Measurements from ENCODE around the gene SNCA.

Gene SNCA

DNA sequence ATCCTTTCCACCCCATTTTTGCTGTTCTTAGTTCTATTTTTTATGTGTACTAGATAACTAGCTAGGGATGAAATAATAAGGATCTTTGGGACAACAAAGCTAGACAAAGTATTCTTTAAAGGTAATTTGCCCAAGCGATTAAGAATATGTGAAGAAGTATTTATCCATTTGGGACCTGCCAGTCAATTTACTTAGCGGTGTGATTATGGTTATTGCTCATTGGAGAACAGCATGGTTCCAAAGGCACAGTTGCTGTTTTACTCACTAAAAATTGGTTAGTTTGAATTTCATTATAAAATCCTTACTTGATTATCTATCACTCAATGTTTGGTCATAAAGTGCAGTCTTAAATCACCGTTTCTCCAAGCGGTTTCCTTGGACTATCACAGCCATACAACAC is 124.1 kb downstream of the SNCA start:
- DNase-seq (ENCODE audit: extremely low read depth in 1 of 2, low read depth in 1 of 2) = no peak

DNA sequence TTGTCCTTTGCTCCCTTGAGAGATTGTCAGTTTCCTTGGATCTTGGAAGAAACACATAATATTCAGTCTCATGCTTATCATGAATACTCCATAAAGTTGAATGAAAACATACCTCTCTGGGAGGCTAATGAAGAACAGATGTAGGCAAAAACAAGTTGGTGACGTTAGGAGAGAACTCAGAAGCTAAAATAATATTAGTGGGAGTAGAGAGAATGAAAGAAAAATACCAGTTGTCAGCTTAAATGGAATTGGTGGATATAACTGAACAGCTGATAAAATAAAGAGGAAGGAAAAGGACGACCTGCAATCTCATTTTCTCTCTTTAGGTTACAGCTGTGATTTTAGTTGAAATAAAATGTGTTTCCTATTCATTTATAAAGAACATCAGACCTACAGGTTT is 124.8 kb downstream of the SNCA start:
- no peak for DNase-seq (ENCODE audit: extremely low read depth in 1 of 2, low read depth in 1 of 2)

DNA sequence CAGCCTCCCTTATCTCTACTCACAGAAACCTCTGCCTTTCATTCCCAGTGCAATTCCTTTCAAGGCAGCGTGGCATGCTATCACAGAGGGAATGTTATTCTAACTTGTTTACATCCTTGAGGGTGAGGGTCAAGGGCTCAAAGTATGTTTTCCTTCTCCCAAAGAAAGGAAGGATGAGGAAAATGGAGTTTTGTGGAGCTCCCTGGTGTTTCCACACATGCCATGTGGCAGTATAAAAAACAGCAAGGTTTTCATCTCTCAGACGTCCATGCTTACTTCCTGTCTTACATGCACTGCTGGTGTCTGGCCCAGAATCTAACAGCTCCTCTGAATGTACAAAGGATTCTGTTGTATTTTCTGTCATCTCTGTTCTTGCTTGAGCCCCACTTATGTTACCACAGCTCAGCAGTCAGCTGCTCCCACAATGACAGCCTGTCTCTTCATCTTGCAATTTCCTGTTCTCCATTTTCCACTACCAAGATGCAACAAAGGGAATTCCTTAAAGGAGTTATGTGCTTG is 128.0 kb downstream of the SNCA start:
- DNase-seq (ENCODE audit: extremely low read depth in 1 of 2, low read depth in 1 of 2) = no peak

DNA sequence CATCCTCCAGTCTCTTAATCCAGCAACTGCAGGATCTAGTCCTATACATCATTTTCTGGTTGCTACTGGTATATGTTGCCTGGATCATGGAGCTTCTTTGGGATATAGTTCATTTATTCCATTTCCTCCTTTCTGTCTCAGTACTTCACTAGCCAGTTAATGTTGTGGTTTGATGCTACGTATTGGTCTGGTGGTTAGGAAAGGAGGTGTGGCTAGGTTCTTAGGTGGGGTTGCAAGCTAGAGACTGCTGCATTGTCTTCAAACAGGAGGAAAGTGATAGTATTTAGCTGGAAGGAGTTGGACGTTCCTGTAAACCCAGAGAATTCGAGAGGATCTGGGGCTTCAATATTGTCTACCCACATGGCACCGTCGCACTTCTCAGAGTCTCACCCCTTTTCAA is 129.5 kb downstream of the SNCA start:
- no peak for DNase-seq (ENCODE audit: extremely low read depth in 1 of 2, low read depth in 1 of 2)

DNA sequence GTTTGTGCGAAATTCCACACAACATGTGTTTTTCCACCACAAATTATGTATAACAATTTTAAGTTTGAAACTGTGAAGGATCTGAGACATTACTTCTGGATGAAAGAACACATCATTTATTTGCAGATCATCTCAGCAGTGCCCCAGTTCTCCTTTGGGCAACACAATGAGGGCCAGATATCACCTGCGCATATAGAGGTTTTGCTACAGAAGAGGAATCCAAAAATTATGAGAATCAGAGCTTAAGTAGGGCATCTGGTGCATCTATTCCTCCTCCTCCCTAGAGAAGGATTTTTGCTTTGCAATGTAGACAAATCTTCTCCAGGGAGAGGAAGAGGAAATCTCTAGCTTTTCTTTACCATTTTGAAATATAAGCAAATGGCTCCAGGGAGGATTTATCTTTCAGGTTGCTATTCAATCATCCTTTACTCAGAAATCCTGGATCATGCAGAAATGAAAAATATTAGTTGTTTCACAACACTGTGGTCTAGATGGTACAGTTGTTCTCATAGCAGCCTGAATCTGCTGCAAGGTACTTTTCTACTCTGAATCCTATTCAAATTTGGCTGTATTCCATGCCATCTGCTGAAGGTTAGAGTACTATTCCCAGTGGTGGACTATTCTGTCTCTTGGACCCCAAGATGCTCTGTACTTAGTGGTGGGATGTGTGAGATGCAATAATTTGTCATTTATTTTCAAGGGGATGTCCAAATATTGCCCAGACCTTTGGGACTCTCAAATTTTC is 132.1 kb downstream of the SNCA start:
- DNase-seq (ENCODE audit: extremely low read depth in 1 of 2, low read depth in 1 of 2) = no peak

DNA sequence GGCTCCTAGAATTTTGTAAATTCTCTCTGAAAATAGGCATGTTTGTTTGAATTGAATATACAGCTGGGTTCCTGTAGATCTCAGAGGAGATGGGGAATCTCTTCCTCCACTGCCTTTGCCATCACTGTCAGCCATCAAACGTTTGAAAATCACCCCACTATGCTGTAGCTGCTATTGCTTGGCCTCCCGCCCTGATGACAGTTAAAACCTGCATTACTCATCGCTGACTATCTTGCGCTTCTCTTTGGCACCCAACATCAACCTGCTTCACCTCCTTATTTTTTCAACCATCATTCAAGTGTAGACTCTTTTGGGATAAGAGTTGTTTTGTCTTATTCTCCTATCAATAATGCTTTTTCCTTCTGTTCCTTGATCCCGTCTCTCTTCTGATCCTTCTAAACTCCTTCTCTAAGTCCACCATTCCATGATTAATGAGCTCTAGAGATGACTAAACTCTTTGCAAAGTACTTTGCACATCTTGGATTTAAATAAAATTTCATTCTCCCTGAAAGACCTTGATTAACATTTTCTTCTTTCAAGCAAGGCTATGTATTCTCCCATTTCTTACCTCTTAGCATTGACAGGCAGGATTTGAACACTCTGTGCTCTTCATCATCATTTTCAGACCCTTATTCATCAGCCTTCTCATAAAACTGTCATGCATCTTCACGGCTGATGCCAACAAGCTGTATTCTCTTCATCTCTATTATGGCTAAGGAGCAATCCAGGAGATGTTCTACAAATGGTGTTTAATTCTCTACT is 133.0 kb downstream of the SNCA start:
- no peak for DNase-seq (ENCODE audit: extremely low read depth in 1 of 2, low read depth in 1 of 2)

DNA sequence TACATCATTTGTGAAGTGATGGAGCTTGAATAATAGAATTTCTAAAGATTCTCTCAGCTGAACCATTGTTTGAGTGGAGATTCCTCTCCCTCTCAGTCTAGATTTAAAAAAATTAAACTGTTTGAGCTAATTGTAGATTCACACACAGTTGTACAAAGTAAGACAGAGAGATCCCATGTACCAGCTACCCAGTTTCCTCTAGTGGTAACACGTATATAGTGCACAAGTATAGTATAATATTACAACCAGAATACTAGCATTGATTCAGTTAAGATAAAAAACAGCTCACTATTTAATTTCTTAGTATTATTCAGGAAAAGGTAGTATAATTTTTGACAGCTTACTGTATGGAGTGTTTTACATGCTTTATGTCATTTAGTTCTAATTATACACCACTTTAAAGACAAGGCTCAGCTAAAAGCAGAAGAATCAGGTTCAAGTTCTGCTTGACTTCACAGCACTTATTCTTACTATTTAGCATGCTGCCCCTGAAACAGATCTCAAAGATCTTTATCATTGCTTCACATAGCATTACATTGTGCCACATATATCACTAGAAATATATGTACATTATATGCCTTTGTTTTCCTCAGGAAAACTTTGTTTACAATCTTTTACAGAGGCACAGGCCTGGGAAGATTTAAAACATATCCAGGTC is 136.1 kb downstream of the SNCA start:
- no peak for DNase-seq (ENCODE audit: extremely low read depth in 1 of 2, low read depth in 1 of 2)

DNA sequence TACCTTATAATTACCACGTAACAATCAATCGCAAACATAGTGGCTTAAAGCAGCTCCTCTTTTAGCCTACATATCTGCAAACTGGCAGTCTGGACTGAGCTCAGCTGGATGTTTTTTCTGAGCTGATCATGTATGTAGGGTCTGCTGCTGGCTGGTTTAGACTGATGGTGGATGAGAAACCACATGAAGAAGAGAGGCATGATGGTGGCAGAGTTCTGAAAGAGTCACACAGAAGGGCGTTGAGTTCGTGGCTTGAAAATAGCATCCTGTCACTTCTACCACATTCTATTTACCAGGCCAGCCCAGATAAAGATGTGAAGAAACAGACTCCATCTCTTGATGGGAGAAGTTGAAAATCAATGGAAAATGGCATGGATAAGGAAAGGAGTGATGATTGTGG is 151.3 kb downstream of the SNCA start:
- DNase-seq (ENCODE audit: extremely low read depth in 1 of 2, low read depth in 1 of 2) = no peak

DNA sequence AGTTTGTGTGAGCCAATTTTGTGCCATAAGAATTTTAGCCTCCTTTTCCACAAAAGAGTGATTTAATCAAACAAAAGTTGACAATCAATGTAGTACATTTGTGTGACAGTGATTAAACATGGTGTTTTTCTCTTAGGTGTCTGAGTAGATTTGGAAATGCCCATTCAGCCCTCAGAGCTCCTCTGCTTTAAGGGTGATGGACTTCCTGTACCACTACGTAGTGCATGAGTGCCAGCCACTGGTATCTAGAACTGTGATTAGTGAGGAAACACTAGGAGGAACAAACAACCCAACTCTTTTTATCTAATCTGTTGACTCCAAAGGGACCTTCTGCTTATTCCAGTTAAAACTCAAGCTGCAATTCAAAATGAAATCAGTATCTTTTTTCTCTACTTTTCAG is 151.7 kb downstream of the SNCA start:
- no peak for DNase-seq (ENCODE audit: extremely low read depth in 1 of 2, low read depth in 1 of 2)

DNA sequence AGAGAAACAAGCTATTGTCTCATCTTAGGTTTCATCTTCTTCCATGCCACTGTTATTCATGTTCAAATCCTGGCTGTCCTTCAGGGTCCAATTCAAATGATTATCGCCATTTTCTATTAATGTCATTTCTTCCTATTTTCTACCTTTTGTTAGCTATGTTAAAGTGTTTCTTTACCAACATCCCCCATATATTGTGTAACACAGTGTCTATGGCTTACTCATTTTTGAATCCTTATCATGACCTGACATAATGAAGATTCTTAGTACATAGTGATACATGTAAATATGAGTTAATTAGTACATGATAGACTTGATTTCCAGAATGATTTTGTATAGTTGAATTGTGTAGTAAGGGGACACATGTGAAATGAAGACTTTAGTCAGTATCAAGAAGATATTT is 152.4 kb downstream of the SNCA start:
- DNase-seq (ENCODE audit: extremely low read depth in 1 of 2, low read depth in 1 of 2) = no peak

DNA sequence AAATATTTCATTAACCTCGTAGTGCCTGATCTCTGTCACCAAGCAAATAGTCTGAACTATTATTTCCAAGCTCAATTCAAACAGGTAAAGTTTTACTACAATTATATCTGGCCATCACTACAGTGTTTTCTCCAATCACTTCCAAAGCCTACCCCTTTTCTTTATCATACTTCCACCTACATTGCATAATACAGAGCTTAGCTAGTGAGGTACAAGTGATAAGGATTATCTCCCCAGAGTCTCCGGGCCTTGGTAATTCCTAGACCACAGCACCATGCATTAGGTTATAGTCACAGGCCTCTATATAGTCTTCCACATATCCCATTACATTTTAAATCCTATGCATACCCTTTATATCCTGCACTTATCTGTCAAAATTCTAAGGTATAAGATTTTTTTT is 154.2 kb downstream of the SNCA start:
- no peak for DNase-seq (ENCODE audit: extremely low read depth in 1 of 2, low read depth in 1 of 2)

DNA sequence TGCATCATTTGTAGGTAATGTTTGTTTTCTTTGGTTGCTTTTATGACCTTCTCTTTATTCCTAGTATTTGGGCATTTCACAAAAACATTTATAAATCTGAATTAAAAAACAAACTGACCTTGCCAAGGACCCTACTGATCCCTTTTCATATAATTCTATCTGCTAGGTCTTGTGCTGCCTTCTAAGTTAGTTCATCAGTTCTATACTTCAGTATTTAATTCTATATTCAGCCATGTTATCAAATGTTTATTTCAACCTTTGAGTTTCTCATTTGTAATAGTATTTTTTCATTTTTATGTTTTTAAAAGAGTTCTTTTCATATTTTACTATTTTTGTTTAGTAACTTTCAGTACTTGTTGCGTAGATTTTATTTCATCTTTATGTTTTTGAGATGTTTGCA is 155.3 kb downstream of the SNCA start:
- no peak for DNase-seq (ENCODE audit: extremely low read depth in 1 of 2, low read depth in 1 of 2)

DNA sequence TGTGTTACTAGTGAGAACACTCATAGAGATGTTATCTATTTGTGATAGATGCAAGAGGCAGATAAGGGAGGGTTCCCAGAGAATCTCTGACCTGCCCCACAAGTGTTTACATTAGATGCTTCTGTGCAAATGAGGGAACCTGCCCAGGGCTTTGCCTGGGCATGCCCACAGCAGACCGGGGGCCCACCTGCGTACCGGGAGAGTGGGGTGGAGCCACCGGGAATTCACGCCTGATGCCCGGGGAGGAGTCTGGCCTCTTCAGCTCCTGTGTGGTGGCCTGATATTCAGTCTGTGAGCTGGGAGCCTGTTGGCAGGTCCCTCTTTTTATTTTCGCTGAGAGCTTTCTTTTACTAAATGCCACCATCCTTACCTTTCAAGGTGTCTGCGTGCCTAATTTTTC is 155.7 kb downstream of the SNCA start:
- DNase-seq (ENCODE audit: extremely low read depth in 1 of 2, low read depth in 1 of 2) = no peak

DNA sequence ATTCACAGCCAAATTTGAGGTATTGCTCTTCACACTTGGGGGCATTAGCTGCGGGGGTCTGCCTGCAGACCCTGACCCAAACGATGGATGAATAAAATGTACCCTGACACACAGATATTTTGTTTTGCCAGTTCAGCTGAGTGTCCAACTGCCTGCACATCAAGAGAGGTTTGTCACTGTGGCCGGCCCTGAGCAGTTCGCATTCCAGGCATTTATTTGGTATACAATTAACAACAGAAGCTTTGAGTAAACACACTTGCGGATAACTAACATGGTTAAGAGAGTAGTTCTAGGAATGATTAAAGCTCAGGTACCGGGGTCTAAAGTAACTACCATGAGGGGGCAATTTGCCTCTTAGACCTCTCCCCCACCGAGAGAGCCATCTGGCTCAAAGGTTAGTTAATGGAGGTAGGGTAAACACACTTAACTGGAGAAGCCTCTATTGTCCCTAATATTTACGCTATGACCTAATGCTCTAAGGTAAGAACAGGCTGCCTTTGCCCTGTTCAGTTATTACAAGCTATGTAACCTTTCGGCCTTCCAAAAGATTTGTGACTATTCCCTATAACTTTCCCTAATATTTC is 162.0 kb downstream of the SNCA start:
- no peak for DNase-seq (ENCODE audit: extremely low read depth in 1 of 2, low read depth in 1 of 2)
